HepG2 (cell line): ENCODE data around the gene KAT14.
"Not testable (repeated sequence)": the region's sequence is repeated elsewhere in the genome, so short reads cannot be mapped to it uniquely, and the experiment has no call there.

Experiments used
- CHCHD3 ChIP-seq: sonication (generic); formaldehyde crosslinking; IDR thresholded peaks from 2 replicates; pipeline ENCODE4 v1.8.0; 2022; ENCODE audit warnings: mild to moderate bottlenecking, missing genetic modification reagents, moderate library complexity
- CTCF ChIP-seq: sonication (generic); formaldehyde crosslinking; IDR thresholded peaks from 2 replicates; pipeline ENCODE4 v1.5.0; 2020; ENCODE audit warnings: mild to moderate bottlenecking, missing genetic modification reagents, moderate library complexity
- ETV6 ChIP-seq: sonication (generic); formaldehyde crosslinking; conservative IDR thresholded peaks from 2 replicates; pipeline ENCODE4 v1.4.0; 2020; ENCODE audit warnings: missing genetic modification reagents
- KDM4B ChIP-seq: sonication (generic); formaldehyde crosslinking; IDR thresholded peaks from 2 replicates; pipeline ENCODE4 v1.4.0; 2020; ENCODE audit warnings: missing genetic modification reagents
- POLR2AphosphoS5 ChIP-seq: IDR thresholded peaks from 2 replicates; pipeline ENCODE4 v1.6.1; 2012; ENCODE audit warnings: low read depth, low read length
- SALL2 ChIP-seq: sonication (generic); formaldehyde crosslinking; IDR thresholded peaks from 2 replicates; pipeline ENCODE4 v1.8.1; 2023; ENCODE audit warnings: mild to moderate bottlenecking, missing genetic modification reagents, inconsistent platforms
- TRAFD1 ChIP-seq: sonication (generic); formaldehyde crosslinking; IDR thresholded peaks from 2 replicates; pipeline ENCODE4 v1.5.1; 2020; ENCODE audit warnings: missing genetic modification reagents, mild to moderate bottlenecking, borderline replicate concordance
- ZNF589 ChIP-seq: sonication (generic); formaldehyde crosslinking; conservative IDR thresholded peaks from 2 replicates; pipeline ENCODE4 v1.8.0; 2022; ENCODE audit warnings: mild to moderate bottlenecking, moderate library complexity, missing genetic modification reagents

DNA sequence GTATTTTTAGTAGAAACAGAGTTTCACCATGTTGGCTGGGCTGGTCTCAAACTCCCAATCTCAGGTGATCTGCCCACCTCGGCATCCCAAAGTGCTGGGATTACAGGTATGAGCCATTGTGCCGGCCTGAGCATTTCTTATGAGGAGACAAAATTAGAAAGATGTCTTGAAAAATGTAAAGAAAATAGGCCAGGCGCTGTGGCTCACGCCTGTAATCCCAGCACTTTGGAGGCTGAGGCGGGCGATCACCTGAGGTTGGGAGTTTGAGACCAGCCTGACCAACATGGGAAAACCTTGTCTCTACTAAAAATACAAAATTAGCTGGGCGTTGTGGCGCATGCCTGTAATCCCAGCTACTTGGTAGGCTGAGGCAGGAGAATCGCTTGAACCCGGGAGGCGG is 37.1 kb upstream of the KAT14 start:
- TF ChIP-seq ETV6 (CRISPR knock-in tag); ZNF589 (CRISPR knock-in tag); CTCF; KDM4B (CRISPR knock-in tag); CHCHD3 (CRISPR knock-in tag); TRAFD1 (CRISPR knock-in tag); SALL2 (CRISPR knock-in tag); POLR2AphosphoS5: not testable (repeated sequence)
